Measurements from ENCODE around the gene SEC23B. TPM values are rescaled to one million over a fixed set of nuclear protein-coding genes. Genes with fewer than 3 reads are reported as not detected.
"Not testable (repeated sequence)": the region's sequence is repeated elsewhere in the genome, so short reads cannot be mapped to it uniquely, and the experiment has no call there.

SEC23B gene
- total RNA-seq, 1 experiment from 2014 or later: 22.0 TPM

DNA sequence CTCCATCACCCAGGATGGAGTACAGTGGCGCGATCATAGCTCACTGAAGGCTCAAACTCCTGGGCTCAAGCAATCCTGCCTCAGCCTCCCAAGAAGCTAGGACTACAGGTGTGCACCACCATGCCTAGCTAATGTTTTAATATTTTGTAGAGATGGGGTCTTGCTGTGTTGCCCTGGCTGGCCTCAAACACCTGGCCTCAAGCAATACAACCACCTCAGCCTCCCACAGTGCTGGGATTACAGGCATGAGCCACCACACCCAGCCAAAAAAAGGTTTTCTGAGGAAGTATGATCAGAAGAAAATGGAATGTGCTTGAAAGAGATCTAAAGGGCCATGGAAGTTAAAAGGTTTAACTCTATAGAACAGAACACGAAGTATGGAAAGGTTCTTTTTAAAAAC is 19.4 kb upstream of the SEC23B start:
- peaks cover 5% of the 10 kb centered on the region for H3K36me3 Mint-ChIP-seq (ENCODE audit: insufficient read depth, unreplicated experiment)
- CTCF ChIA-PET: no interaction called here
- no peak overlapping the region for H3K4me3 Mint-ChIP-seq (ENCODE audit: low read depth, unreplicated experiment)
- H3K27ac Mint-ChIP-seq (ENCODE audit: unreplicated experiment): no peak overlapping the region
- no peak for TF ChIP-seq CTCF (IDR thresholded peaks at IDR 0.05; ENCODE audit: unreplicated experiment)
- H3K4me1 Mint-ChIP-seq (ENCODE audit: low read depth, unreplicated experiment): no peaks in the 10 kb centered on the region
- no TSS peak for BruUV-seq (replicated peaks)
- no peaks in the 10 kb centered on the region for H3K27me3 Mint-ChIP-seq (ENCODE audit: unreplicated experiment)
- intact Hi-C loops (cut with micrococcal nuclease; ENCODE audit: unreplicated experiment): no loop called here
- no peaks in the 10 kb centered on the region for H3K9me3 Mint-ChIP-seq (ENCODE audit: low read depth, unreplicated experiment)
- no peak for DNase-seq

GRCh38 chr20:18496042-18496441 is 11.7 kb upstream of the SEC23B start:
- no peak for TF ChIP-seq CTCF (IDR thresholded peaks at IDR 0.05; ENCODE audit: unreplicated experiment)
- H3K36me3 Mint-ChIP-seq (ENCODE audit: insufficient read depth, unreplicated experiment): peaks cover 11% of the 10 kb centered on the region
- no peaks in the 10 kb centered on the region for H3K9me3 Mint-ChIP-seq (ENCODE audit: low read depth, unreplicated experiment)
- CTCF ChIA-PET: no interaction called here
- H3K4me1 Mint-ChIP-seq (ENCODE audit: low read depth, unreplicated experiment): no peaks in the 10 kb centered on the region
- no peak overlapping the region for H3K27ac Mint-ChIP-seq (ENCODE audit: unreplicated experiment)
- intact Hi-C loops (cut with micrococcal nuclease; ENCODE audit: unreplicated experiment): no loop called here
- BruUV-seq (replicated peaks): TSS peak; percentile 33
- peak overlapping the region; percentile 74 for H3K4me3 Mint-ChIP-seq (ENCODE audit: low read depth, unreplicated experiment)
- no peak for DNase-seq
- no peaks in the 10 kb centered on the region for H3K27me3 Mint-ChIP-seq (ENCODE audit: unreplicated experiment)

- no TSS peak for BruUV-seq (replicated peaks)
- CTCF ChIA-PET: no interaction called here
- intact Hi-C loops (cut with micrococcal nuclease; ENCODE audit: unreplicated experiment): no loop called here
Measured at GRCh38 chr20:18496740-18497592, 10.8 kb upstream of the SEC23B start, which contains the start of gene RBBP9. Gene RBBP9, minus strand, starts transcription at chr20:18497225. Its CDS starts 58 bp downstream, at chr20:18497167.

DNA sequence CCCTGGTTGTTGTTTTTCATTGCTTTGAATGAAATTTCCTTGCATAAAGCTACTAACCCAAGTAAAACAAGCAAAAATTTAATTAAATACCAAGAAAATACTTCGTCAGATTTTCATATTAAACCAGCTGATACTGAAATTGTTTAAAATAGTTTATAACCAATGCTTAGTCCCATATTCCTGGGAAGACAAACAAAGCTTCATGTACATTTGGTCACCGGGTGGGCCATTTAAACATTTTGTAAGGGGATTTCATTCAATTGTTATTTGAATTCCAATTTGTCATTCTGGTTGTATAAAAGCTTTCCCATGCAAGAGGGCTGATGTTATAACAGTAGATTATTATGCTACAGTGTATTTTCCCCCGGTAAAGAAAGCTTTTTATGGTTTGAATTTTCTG is 10.1 kb upstream of the SEC23B start:
- no peak for DNase-seq
- BruUV-seq (replicated peaks): no TSS peak
- no peak for TF ChIP-seq CTCF (IDR thresholded peaks at IDR 0.05; ENCODE audit: unreplicated experiment)
- Mint-ChIP-seq H3K36me3 (ENCODE audit: insufficient read depth, unreplicated experiment) (peaks cover 6% of the 10 kb centered on the region), H3K4me1 (ENCODE audit: low read depth, unreplicated experiment) (no peaks in the 10 kb centered on the region), H3K9me3 (ENCODE audit: low read depth, unreplicated experiment) (no peaks in the 10 kb centered on the region), H3K4me3 (ENCODE audit: low read depth, unreplicated experiment) (no peak overlapping the region), H3K27me3 (ENCODE audit: unreplicated experiment) (no peaks in the 10 kb centered on the region), H3K27ac (ENCODE audit: unreplicated experiment) (no peak overlapping the region)
- CTCF ChIA-PET: no interaction called here
- intact Hi-C loops (cut with micrococcal nuclease; ENCODE audit: unreplicated experiment): no loop called here

More at GRCh38 chr20:18496740-18497592, 10.8 kb upstream of the SEC23B start, which contains the start of gene RBBP9:
- no peak within 1 kb of the TSS for H3K27ac Mint-ChIP-seq (ENCODE audit: unreplicated experiment)
- no peaks in the 10 kb centered on the region for H3K27me3 Mint-ChIP-seq (ENCODE audit: unreplicated experiment)
- peaks cover 10% of the 10 kb centered on the region for H3K36me3 Mint-ChIP-seq (ENCODE audit: insufficient read depth, unreplicated experiment)
- peak; percentile 59 for DNase-seq
- H3K9me3 Mint-ChIP-seq (ENCODE audit: low read depth, unreplicated experiment): no peaks in the 10 kb centered on the region
- no peaks in the 10 kb centered on the region for H3K4me1 Mint-ChIP-seq (ENCODE audit: low read depth, unreplicated experiment)
- TF ChIP-seq CTCF (IDR thresholded peaks at IDR 0.05; ENCODE audit: unreplicated experiment): no peak
- peak within 1 kb of the TSS; percentile 74 for H3K4me3 Mint-ChIP-seq (ENCODE audit: low read depth, unreplicated experiment)

GRCh38 chr20:18501672-18502071 is 6.1 kb upstream of the SEC23B start:
- H3K27me3 Mint-ChIP-seq (ENCODE audit: unreplicated experiment); H3K9me3 Mint-ChIP-seq (ENCODE audit: low read depth, unreplicated experiment); H3K4me1 Mint-ChIP-seq (ENCODE audit: low read depth, unreplicated experiment); H3K27ac Mint-ChIP-seq (ENCODE audit: unreplicated experiment); H3K36me3 Mint-ChIP-seq (ENCODE audit: insufficient read depth, unreplicated experiment); DNase-seq; intact Hi-C loops (cut with micrococcal nuclease; ENCODE audit: unreplicated experiment); CTCF ChIA-PET; BruUV-seq (replicated peaks); H3K4me3 Mint-ChIP-seq (ENCODE audit: low read depth, unreplicated experiment): not testable (repeated sequence)

All from Calu3 (cell line).